RWPE1 (cell line): Measurements from ENCODE around the gene LILRB3.
"Not testable (repeated sequence)": the region's sequence is repeated elsewhere in the genome, so short reads cannot be mapped to it uniquely, and the experiment has no call there.

ENCODE experiments used
- CTCF ChIA-PET: fragments of 350-600 bp; sonication (Branson Sonifier 250); formaldehyde crosslinking; extraction: SDS; loops from one replicate; lab custom pipeline; 2021; lab: Yijun Ruan, JAX
- POLR2A ChIA-PET: fragments of 400-600 bp; formaldehyde crosslinking; extraction: SDS; loops from one replicate; lab custom pipeline; 2020; ENCODE audit warnings: antibody characterized with exemption; ENCODE audit not compliant: low non-redundant PET; lab: Yijun Ruan, JAX
- DNase-seq: peaks from one replicate; pipeline ENCODE4 v3.0.0; 2012; ENCODE audit warnings: low spot score
- H3K27ac ChIP-seq: fragments of 450-650 bp; 2 replicates; pipeline ENCODE4 v1.5.1; 2017
- TF ChIP-seq, protein P1 (sequence below): fragments of 450-650 bp; conservative IDR thresholded peaks from 2 replicates; pipeline ENCODE4 v1.5.1; 2017; ENCODE audit warnings: low read depth, mild to moderate bottlenecking

Gene LILRB3

GRCh38 chr19:54197121-54197520 is 25.7 kb downstream of the LILRB3 start:
- ChIA-PET CTCF (no interaction called here), POLR2A (no interaction called here)
- peak overlapping the region; percentile 69 for H3K27ac ChIP-seq
- TF ChIP-seq, protein P1, sequence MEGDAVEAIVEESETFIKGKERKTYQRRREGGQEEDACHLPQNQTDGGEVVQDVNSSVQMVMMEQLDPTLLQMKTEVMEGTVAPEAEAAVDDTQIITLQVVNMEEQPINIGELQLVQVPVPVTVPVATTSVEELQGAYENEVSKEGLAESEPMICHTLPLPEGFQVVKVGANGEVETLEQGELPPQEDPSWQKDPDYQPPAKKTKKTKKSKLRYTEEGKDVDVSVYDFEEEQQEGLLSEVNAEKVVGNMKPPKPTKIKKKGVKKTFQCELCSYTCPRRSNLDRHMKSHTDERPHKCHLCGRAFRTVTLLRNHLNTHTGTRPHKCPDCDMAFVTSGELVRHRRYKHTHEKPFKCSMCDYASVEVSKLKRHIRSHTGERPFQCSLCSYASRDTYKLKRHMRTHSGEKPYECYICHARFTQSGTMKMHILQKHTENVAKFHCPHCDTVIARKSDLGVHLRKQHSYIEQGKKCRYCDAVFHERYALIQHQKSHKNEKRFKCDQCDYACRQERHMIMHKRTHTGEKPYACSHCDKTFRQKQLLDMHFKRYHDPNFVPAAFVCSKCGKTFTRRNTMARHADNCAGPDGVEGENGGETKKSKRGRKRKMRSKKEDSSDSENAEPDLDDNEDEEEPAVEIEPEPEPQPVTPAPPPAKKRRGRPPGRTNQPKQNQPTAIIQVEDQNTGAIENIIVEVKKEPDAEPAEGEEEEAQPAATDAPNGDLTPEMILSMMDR: no peak
- DNase-seq: no peak

GRCh38 chr19:54196536-54196935 is 26.3 kb downstream of the LILRB3 start:
- ChIA-PET POLR2A (no interaction called here), CTCF (no interaction called here)
- H3K27ac ChIP-seq: peak overlapping the region; percentile 65
- DNase-seq: no peak
- TF ChIP-seq, protein P1: no peak

- DNase-seq, CTCF ChIA-PET, H3K27ac ChIP-seq, POLR2A ChIA-PET: not testable (repeated sequence)
These were observed 28.3 kb downstream of the LILRB3 start for GRCh38 chr19:54194463-54194862.

DNA sequence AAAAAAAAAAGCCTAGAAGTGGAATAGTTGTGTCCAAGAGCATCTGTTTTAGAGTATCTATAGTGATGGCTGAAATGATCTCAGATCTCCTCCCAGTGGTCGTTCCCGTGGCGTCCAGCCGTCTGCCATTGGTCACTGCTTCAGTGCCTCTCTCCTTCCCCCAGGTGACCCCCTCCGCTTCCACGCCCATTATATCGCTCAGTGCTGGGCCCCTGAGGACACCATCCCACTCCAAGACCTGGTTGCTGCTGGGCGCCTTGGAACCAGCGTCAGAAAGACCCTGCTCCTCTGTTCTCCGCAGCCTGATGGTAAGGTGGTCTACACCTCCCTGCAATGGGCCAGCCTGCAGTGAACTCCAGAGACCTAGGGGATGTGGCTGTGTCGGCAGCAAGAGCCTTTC is 29.8 kb downstream of the LILRB3 start:
- no peak for DNase-seq
- ChIA-PET CTCF (no interaction called here), POLR2A (no interaction called here)
- TF ChIP-seq, protein P1: no peak
- H3K27ac ChIP-seq: 0 out of 2 replicates have a peak overlapping the region, but pooled peaks have one; percentile 12

DNA sequence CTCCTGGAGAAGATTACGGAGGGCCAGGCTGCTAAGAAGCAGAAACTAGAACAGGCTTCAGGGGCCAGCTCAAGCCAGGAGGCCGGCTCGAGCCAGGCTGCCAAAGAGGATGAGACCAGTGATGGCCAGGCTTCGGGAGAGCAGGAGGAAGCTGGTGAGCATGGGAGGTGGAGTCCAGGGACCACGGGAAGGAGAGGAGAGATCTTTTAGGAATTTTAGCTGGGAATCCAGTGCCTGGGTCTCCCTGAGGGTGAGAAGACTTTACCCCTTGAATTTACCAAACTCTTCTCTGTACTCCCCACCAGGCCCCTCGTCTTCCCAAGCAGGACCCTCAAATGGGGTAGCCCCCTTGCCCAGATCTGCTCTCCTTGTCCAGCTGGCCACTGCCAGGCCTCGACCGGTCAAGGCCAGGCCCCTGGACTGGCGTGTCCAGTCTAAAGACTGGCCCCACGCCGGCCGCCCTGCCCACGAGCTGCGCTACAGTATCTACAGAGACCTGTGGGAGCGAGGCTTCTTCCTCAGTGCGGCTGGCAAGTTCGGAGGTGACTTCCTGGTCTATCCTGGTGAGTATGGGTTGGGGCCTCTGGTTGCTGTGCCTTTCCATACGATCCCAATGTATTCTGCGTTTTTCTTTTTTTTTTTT is 30.9 kb downstream of the LILRB3 start:
- peak overlapping the region; percentile 95 for H3K27ac ChIP-seq
- TF ChIP-seq, protein P1: no peak
- ChIA-PET CTCF (no interaction called here), POLR2A (interaction anchor here (0.5 kb wide), 1 partner anchor 41 kb away, joined by 4 read pairs; no protein-coding TSS in a partner anchor)
- no peak for DNase-seq

GRCh38 chr19:54191011-54191810 is 31.6 kb downstream of the LILRB3 start, which contains the start of gene TSEN34:
TSEN34 (plus strand) TSS chr19:54191308; CDS start chr19:54191365, 57 bp downstream.
- TF ChIP-seq, protein P1: no peak
- DNase-seq: peak; percentile 72
- ChIA-PET CTCF (interaction anchor here (0.6 kb wide), 1 partner anchor 22 kb away, joined by 5 read pairs; no protein-coding TSS in a partner anchor), POLR2A (interaction anchor here (0.5 to 1.7 kb wide), 2 partner anchors 9 to 40 kb away, joined by 4 to 9 read pairs; partner anchors contain the start of gene RPS9)
- peak within 1 kb of the TSS; percentile 95 for H3K27ac ChIP-seq
